Vagina (tissue), 2 donors: ENCODE results near the gene UBR2. TPM values are rescaled to one million over a fixed set of nuclear protein-coding genes. Genes with fewer than 3 reads are reported as not detected.

ENCODE experiments used
- DNase-seq, 2 donors: peaks; one replicate each; pipeline ENCODE4 v3.0.0-alpha.2; 2017; ENCODE audit errors: extremely low spot score in 2 of 2
- H3K27ac ChIP-seq: fragments of 200-600 bp; sonication (generic); one replicate; pipeline ENCODE4 v1.5.1; 2019
- H3K27me3 ChIP-seq: fragments of 200-600 bp; sonication (generic); one replicate; pipeline ENCODE4 v1.5.1; 2019
- H3K36me3 ChIP-seq, 2 donors: fragments of 200-600 bp; sonication (generic); one replicate each; pipeline ENCODE4 v1.5.1; 2017 to 2019
- H3K4me1 ChIP-seq: fragments of 200-600 bp; sonication (generic); one replicate; pipeline ENCODE4 v1.5.1; 2019
- H3K4me3 ChIP-seq, 2 donors: fragments of 200-600 bp; sonication (generic); 1 replicate in 1 of 2; 2 replicates in 1 of 2; pipeline ENCODE4 v1.5.1; 2016 to 2019
- H3K9me3 ChIP-seq: fragments of 200-600 bp; sonication (generic); one replicate; pipeline ENCODE4 v1.5.1; 2019
- CTCF ChIP-seq, 3 experiments: fragments of 450-650 bp in 2 of 3; fragments of 200-600 bp in 1 of 3; sonication (generic) in 1 of 3; IDR thresholded peaks; one replicate each; pipeline ENCODE4 v1.5.1; 2017 to 2019; ENCODE audit warnings: antibody characterized with exemption in 3 of 3, mild to moderate bottlenecking in 2 of 3, moderate library complexity in 2 of 3
- POLR2A ChIP-seq, 2 donors: fragments of 450-650 bp; IDR thresholded peaks; one replicate each; pipeline ENCODE4 v1.6.1; 2017; ENCODE audit warnings: antibody characterized with exemption in 2 of 2, mild to moderate bottlenecking in 2 of 2, moderate library complexity in 2 of 2
- POLR2AphosphoS5 ChIP-seq, 2 donors: sonication (generic); formaldehyde crosslinking; IDR thresholded peaks; one replicate each; pipeline ENCODE4 v1.9.0; 2017; ENCODE audit warnings: antibody characterized with exemption in 2 of 2, mild to moderate bottlenecking in 2 of 2, low read depth in 1 of 2; ENCODE audit not compliant: insufficient read depth in 1 of 2
- intact Hi-C: fragments of 100-400 bp; cut with DNase I; formaldehyde crosslinking; loops from one replicate; pipeline ENCODE4 v1.15.1; 2023
- total RNA-seq: library from RNA; depleted of rRNA; stranded (reverse); fragments of >200 nt; gene quantifications from one replicate; pipeline ENCODE4 v1.2.3, GENCODE V29; 2016

Gene UBR2
- total RNA-seq, 1 donor from 2014 or later: 23.6 TPM

DNA sequence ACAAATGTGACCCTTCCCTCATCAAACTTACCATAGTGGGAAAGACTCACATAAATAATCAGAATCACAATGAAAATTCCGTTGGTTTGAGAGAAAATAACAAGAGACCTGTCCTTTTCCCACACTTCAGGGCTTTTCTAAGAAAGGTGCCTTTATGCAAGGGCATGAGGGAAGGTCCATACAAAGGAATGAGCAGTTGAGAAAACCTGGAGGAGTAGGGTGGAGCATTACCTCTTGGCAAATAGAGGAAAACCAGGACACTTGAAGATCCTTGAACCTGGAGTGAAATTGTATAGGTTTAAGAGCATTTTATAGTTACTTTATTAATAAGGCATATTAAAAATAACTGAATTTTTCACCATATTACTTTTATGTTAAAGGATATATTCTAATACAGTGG is 54.3 kb downstream of the UBR2 start:
- Histone ChIP-seq H3K27me3 (no peaks in the 10 kb centered on the region), H3K9me3 (no peaks in the 10 kb centered on the region), H3K4me3 (no peak overlapping the region), H3K36me3 (peaks cover 0 to 57% of the 10 kb centered on the region in 2 donors), H3K4me1 (no peaks in the 10 kb centered on the region), H3K27ac (no peak overlapping the region)
- intact Hi-C loops: no loop called here
- no peak for TF ChIP-seq POLR2A (IDR thresholded peaks at IDR 0.05)
- TF ChIP-seq CTCF (IDR thresholded peaks at IDR 0.05): no peak
- TF ChIP-seq POLR2AphosphoS5 (IDR thresholded peaks at IDR 0.05; ENCODE audit: insufficient read depth in 1 of 2, low read depth in 1 of 2): no peak
- DNase-seq: no peak

DNA sequence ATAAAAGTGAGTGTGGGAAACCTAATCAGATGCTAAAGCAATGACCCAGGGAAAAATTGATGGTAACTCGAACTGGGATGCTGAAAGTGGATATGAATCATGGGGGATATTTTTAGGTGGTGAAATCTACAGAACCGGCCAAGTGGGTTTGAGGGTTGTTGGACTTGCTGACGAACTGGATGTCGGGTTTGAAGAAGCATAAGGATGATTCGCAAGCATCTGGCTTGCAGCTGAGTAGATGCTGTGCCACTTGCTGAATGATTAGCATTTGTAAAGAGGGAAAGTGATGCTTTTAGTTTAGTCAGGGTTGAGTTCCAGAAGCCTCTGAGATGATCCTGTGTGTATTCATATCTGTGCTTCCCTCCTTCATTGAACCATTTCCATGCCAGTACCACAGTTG is 54.9 kb downstream of the UBR2 start:
- TF ChIP-seq POLR2A (IDR thresholded peaks at IDR 0.05) (no peak), CTCF (IDR thresholded peaks at IDR 0.05) (no peak), POLR2AphosphoS5 (IDR thresholded peaks at IDR 0.05; ENCODE audit: insufficient read depth in 1 of 2, low read depth in 1 of 2) (no peak)
- H3K9me3 ChIP-seq: no peaks in the 10 kb centered on the region
- H3K27me3 ChIP-seq: no peaks in the 10 kb centered on the region
- peaks cover 0 to 51% of the 10 kb centered on the region in 2 donors for H3K36me3 ChIP-seq
- H3K27ac ChIP-seq: no peak overlapping the region
- DNase-seq: no peak
- H3K4me1 ChIP-seq: no peaks in the 10 kb centered on the region
- intact Hi-C loops: no loop called here
- no peak overlapping the region for H3K4me3 ChIP-seq

- TF ChIP-seq POLR2A (IDR thresholded peaks at IDR 0.05) (no peak), CTCF (IDR thresholded peaks at IDR 0.05) (no peak), POLR2AphosphoS5 (IDR thresholded peaks at IDR 0.05; ENCODE audit: insufficient read depth in 1 of 2, low read depth in 1 of 2) (no peak)
- Histone ChIP-seq H3K4me3 (no peak overlapping the region), H3K27ac (no peak overlapping the region), H3K36me3 (peaks cover 0 to 44% of the 10 kb centered on the region in 2 donors), H3K27me3 (no peaks in the 10 kb centered on the region), H3K4me1 (no peaks in the 10 kb centered on the region), H3K9me3 (no peaks in the 10 kb centered on the region)
- DNase-seq: no peak
- intact Hi-C loops: no loop called here
These were observed 56.1 kb downstream of the UBR2 start for GRCh38 chr6:42619963-42620362.

DNA sequence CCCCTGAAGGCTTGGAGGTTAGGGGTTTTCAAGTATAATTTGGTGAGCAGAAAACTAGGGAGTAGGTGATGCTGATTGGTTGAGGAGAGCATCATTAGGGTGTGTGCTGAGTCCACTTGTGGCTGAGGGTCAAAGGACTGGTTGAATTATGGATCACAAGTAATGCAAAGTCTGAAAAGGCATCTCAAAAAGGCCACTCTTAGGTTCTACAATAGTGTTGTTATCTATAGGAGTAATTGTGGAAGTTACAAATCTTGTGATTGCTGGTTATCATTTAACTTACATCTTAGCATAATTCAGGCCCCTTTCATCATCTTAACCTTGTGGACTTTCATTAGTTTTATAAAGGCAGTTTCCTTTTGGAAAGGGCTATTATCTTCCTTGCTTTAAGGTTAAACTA is 60.8 kb downstream of the UBR2 start:
- H3K9me3 ChIP-seq: no peaks in the 10 kb centered on the region
- no peaks in the 10 kb centered on the region for H3K27me3 ChIP-seq
- H3K27ac ChIP-seq: no peak overlapping the region
- peaks cover 0 to 17% of the 10 kb centered on the region in 2 donors for H3K36me3 ChIP-seq
- no peak for DNase-seq
- TF ChIP-seq POLR2A (IDR thresholded peaks at IDR 0.05) (no peak), POLR2AphosphoS5 (IDR thresholded peaks at IDR 0.05; ENCODE audit: insufficient read depth in 1 of 2, low read depth in 1 of 2) (no peak), CTCF (IDR thresholded peaks at IDR 0.05) (no peak)
- H3K4me3 ChIP-seq: no peak overlapping the region
- intact Hi-C loops: no loop called here
- H3K4me1 ChIP-seq: no peaks in the 10 kb centered on the region

DNA sequence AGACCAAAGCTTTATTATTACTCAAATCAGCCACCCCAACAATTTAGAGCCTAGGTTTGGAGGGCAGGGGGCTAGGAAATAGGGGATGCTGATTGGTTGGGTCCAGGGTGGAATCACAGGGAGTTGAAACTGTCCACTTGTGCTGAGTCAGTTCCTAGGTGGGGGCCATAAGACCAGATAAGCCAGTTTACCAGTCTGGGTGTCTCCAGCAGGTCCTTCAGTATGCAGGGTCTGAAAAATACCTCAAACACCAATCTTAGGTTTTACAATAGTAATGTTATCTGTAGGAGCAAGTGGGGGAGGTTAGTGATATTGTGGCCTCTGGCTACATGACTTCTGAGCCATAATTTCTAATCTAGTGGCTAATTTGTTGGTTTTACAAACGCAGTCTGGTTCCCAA is 63.2 kb downstream of the UBR2 start:
- Histone ChIP-seq H3K4me1 (no peaks in the 10 kb centered on the region), H3K36me3 (peaks cover 0 to 4% of the 10 kb centered on the region in 2 donors), H3K4me3 (no peak overlapping the region), H3K27me3 (no peaks in the 10 kb centered on the region), H3K27ac (no peak overlapping the region), H3K9me3 (no peaks in the 10 kb centered on the region)
- TF ChIP-seq CTCF (IDR thresholded peaks at IDR 0.05): no peak
- no peak for TF ChIP-seq POLR2A (IDR thresholded peaks at IDR 0.05)
- intact Hi-C loops: no loop called here
- DNase-seq: no peak
